GM19397 (cell line): Measurements from ENCODE around the gene GFOD2.

ENCODE experiments used
- ATAC-seq: cut with Tn5 transposase; IDR thresholded peaks from one replicate; pipeline ENCODE4 v1.9.1; 2021; ENCODE audit warnings: mild to moderate bottlenecking, moderate library complexity; ENCODE audit not compliant: unreplicated experiment

GFOD2 gene

GRCh38 chr16:67647681-67648080 is 71.4 kb downstream of the GFOD2 start:
- ATAC-seq: no peak

GRCh38 chr16:67647111-67647651 is 71.9 kb downstream of the GFOD2 start:
- no peak for ATAC-seq

DNA sequence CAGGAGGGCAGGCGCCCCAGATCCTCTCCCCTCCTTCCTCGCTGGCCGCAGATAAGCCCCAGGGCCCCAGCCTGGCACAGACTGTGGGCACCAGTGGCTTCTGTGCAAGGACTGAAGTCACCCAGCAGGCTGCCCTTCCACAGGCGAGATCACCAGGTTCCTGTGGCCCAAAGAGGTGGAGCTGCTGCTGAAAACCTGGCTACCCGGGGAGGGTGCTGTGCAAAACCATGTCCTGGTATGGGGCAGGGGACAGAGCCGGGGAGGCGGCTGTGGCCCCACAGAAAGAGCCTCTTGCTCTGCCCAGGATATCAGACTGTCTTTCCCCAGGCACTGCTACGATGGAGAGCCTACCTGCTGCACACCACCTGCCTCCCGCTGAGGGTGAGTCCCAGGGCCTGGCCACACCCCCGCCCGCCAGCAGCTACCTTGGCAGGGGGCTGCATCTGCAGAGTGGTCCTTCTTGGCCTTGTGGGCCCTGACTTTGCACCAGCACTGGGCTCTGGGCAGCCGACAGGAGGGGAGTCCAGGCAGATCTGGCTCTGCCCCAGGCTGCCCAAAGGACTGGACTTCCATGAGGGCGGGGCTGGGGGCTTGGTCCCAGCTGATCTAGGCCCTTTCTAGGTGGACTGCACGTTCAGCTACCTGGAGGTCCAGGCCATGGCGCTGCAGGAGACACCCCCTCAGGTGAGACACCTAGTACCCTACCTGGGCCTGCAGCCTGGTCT is 73.6 kb downstream of the GFOD2 start:
- no peak for ATAC-seq

GRCh38 chr16:67644038-67644437 is 75.1 kb downstream of the GFOD2 start:
- no peak for ATAC-seq

DNA sequence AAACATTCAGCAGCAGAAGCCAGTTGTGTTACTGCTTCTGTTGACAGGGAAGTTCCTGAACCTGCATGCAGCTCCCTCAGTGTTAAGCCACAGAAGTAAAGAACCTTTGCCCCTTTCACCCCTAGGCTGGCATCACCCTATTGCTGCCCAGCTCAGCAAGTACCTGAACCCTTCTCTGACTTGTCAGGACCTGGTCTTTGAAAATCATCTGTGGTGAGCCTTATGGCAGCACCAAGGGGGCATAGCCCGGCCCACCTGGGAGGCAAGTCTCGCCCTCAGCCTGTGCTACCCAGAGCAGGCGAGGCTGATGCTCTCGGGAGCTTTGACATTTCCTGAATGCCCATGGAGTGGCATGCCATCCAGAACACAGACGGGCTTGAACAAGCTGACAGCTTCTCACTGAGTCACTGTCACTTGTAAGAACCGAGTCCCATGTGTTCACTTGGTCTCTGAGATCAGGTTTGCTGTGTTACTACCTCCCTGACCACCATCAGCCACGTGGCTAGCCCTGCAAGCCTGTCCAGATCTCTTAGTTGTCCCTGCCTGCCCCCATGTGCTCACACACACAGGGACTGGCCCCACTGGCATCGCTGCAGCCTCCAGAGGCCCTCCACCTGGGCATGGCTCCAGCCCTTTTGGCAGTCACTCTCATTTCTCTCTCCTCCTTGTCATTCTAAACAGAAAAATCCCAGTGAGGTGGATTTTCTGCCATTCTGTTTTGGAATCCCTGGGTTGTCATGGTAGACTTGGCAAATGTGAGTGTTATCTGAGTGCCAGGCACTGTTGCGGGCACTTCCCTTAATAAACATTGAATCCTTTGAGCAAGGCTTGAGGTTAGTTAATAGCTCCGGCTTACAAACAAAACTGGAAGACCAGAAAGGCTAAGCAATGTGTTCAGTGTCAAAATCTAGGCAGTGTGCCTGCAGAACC is 77.1 kb downstream of the GFOD2 start:
- no peak for ATAC-seq

DNA sequence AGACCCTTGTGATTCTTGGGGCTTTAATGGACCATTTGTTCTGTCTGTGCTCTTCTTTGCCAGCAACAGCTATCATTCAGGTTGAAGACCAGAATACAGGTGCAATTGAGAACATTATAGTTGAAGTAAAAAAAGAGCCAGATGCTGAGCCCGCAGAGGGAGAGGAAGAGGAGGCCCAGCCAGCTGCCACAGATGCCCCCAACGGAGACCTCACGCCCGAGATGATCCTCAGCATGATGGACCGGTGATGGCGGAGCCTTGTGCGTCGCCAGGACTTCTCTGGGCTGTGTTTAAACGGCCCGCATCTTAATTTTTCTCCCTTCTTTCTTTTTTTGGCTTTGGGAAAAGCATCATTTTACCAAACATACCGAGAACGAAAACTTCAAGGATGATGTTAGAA is 81.5 kb downstream of the GFOD2 start:
- no peak for ATAC-seq

DNA sequence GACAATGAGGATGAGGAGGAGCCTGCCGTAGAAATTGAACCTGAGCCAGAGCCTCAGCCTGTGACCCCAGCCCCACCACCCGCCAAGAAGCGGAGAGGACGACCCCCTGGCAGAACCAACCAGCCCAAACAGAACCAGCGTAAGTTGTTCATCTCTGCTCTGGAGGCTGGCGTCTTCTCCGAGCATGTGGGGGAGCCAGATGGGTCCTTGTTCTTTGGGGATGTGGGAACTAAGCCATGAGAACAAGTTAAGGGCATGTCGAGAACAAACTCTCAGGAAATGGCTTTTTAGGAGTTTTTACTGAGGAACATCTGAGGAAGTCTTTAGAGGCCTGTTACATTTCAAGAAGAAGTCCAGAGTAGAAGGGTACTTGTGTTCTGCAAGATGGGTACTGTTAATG is 82.4 kb downstream of the GFOD2 start:
- ATAC-seq: no peak

DNA sequence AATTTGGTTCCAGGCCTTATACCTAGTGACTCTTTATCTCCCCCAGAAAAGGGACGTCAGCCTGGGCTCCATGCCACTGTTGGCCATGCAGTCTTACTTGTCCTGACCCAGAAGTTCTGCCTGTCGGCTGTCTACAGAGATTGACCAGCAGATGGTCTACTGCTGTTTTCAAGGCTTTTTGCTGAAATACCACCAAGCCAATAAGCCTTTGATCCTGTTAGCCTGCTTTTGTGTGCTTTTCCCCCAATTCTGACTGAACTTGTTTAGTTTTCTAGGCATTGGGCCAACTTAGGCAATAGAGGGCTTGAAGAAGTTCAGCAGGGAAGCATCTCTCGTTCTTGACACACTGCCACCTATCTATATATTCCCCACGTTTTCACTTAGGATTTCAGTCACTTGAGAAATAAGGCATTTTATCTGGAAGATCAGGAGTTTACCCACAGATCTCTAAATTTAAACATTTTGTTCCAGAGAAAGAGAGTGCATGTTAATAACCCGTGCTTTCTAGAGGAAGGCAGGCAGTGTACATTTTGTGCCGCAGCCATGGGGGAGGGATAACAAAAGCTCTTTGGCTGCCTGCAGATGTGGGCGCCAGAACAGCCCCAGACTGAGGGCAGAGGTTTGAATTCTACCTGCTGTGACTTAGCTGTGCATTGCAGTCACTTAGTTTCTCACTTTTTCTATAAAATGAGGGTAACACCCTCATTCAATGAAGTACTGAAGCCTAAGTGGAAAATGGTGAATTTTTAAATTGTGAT is 86.5 kb downstream of the GFOD2 start:
- no peak for ATAC-seq

GRCh38 chr16:67628216-67628615 is 90.9 kb downstream of the GFOD2 start:
- no peak for ATAC-seq
